Epithelial cell of prostate (primary cell): ENCODE measurements around the gene PPIL6.
A peak's percentile ranks its signal among the peaks of the same experiment; 100 is the strongest.
"Not testable (repeated sequence)": the region's sequence is repeated elsewhere in the genome, so short reads cannot be mapped to it uniquely, and the experiment has no call there.

Experiments used
- DNase-seq: peaks from one replicate; pipeline ENCODE4 v3.0.0-alpha.2; 2011; ENCODE audit warnings: low read depth, low spot score
- H3K27ac ChIP-seq: fragments of 450-650 bp; 2 replicates; pipeline ENCODE4 v1.5.1; 2017; ENCODE audit warnings: mild to moderate bottlenecking

The PPIL6 gene

GRCh38 chr6:109469591-109470189 lies 29.3 kb upstream of the PPIL6 start:
- DNase-seq = no peak
- no peak overlapping the region for H3K27ac ChIP-seq

DNA sequence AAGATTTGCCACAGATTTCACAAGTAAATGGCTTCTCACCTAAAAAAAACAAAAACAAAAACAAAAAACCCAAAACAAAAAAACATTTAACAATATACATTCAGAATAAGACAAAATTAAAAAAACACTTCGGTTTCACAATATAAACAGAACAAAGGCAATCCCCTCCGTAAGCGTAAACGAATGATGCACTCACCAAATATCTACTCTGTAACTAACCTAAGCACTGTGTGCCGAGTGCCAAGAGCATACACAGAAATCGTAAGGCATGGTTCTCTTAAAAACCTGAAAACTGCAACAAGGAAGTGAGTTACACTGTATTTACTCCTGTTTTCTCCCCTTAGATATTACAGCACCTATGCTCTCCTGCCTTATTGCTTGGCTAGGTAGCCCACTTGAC lies 27.3 kb upstream of the PPIL6 start:
- DNase-seq = no peak
- no peak overlapping the region for H3K27ac ChIP-seq

- H3K27ac ChIP-seq = no peak overlapping the region
- no peak for DNase-seq
Observed at GRCh38 chr6:109466212-109466923, 25.9 kb upstream of the PPIL6 start.

DNA sequence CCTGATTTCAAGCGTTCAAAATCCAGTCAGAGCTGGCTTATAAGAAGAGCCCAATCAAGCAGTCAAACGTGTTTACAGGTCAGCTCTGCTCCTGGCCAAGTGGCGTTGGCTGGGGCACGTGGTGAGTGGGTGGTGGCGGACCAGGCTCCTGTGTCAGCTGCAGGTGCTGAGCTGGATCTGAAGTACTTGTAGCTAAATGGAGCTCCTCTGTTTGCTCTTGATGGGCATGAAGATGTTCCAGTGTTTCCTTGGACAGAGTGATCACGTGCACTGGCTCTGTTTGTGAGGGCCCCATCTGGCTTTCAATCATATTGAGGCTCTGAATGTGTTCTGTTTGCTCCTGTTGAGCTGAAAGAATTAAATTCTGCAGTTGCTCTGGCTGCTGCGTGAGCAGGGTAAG lies 25.3 kb upstream of the PPIL6 start:
- no peak overlapping the region for H3K27ac ChIP-seq
- no peak for DNase-seq

DNA sequence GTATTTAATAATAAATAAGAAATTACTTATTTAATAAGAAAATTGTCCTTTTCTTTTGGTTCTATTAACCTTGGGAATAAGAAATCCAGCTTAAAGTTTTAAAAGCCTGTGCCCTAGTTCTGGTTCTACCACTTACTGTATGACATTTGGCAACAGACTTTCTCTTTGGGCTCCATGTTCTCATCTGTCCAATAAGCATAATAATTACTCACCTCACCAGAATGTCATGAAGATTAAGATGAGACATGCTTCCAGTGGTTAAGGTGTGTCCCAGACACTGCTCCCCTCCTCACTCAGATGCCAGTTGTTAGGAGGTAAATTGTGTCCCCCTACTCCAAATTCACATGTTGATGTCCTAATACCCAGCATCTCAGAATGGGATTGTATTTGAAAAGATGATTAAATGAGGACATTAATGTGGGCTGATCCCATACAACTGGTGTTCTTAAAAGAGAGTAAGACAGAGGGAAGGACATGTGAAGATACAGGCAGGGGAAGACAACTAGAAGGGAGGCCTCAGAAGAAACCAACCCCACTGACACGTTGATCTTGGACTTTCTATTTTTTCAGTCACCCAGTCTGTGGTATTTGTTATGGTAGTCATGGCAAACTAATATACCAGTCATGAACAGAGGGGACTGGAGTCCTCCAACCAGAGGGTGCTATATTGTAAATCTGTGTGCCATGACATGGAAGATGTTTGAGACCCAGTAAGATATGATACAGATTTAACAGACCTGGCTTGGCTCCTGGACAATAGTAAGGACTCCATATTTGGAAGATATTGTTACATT lies 21.5 kb upstream of the PPIL6 start:
- DNase-seq = peak; percentile 41
- peak overlapping the region; percentile 48 for H3K27ac ChIP-seq

DNA sequence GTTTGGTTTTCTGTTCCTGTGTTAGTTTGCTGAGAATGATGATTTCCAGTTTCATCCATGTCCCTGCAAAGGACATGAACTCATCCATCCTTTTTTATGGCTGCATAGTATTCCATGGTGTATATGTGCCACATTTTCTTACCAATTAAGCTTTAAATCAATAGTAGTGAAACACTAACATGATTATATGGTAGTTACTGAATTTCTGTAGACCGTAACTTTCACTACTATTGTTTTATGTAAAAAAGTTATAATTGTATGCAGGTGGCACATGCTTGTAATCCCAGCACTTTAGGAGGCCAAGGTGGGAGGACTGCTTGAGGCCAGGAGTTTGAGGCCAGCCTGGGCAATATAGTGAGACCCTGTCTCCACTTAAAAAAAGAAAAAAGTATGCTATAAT lies 20.8 kb upstream of the PPIL6 start:
- H3K27ac ChIP-seq = peak overlapping the region; percentile 48
- not testable (repeated sequence) for DNase-seq

DNA sequence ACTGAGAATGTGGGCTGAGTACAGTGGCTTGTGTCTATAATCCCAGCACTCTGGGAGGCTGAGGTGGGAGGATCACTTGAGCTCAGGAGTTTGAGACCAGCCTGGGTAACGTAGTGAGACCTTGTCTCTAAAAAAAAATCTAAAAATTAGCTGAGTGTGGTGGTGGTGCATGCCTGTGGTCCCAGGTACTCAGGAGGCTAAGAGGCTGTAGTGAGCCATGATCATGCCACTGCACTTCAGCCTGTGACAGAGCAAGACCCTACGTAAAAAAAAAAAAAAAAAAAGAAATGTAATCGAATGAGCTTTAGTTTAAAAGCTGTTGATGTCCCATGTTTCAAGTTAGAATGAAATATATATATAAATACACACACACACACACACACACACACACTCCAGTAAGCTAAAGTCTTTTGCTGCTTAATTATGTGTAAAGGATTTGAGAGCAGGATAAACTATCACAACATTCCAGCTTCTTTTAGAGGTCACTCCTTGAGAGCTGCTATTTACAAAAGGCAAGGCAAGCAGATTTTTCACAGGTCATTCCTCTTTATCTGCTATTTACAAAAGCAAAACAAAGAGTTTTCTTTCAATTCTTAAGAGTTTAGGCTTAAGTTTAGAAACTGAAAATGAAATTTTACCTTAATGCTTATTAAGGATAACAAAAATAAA lies 19.9 kb upstream of the PPIL6 start:
- H3K27ac ChIP-seq = no peak overlapping the region
- no peak for DNase-seq

- no peak overlapping the region for H3K27ac ChIP-seq
- DNase-seq = no peak
Observed at GRCh38 chr6:109458774-109459531, 18.5 kb upstream of the PPIL6 start.

DNA sequence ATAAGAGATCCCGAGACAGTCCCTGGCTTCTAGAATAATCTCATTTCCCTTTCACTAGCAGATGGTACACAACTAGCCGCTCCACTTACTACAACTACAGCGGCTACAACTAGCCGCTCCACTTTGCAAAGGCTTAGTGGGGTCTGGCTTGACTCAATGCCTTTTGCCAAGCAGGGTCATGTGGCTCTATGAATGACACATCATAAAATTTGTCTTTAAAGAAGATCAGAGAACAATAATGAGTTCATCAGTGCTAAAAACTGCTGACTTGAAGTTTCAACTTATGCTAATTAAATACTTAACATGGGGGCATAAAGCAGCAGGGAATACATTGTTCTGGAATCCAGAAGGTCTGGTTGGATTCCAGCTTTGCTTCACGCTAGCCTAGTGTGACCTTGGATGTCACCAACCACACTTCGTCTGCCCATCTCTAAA lies 17.2 kb upstream of the PPIL6 start:
- no peak overlapping the region for H3K27ac ChIP-seq
- DNase-seq = no peak

DNA sequence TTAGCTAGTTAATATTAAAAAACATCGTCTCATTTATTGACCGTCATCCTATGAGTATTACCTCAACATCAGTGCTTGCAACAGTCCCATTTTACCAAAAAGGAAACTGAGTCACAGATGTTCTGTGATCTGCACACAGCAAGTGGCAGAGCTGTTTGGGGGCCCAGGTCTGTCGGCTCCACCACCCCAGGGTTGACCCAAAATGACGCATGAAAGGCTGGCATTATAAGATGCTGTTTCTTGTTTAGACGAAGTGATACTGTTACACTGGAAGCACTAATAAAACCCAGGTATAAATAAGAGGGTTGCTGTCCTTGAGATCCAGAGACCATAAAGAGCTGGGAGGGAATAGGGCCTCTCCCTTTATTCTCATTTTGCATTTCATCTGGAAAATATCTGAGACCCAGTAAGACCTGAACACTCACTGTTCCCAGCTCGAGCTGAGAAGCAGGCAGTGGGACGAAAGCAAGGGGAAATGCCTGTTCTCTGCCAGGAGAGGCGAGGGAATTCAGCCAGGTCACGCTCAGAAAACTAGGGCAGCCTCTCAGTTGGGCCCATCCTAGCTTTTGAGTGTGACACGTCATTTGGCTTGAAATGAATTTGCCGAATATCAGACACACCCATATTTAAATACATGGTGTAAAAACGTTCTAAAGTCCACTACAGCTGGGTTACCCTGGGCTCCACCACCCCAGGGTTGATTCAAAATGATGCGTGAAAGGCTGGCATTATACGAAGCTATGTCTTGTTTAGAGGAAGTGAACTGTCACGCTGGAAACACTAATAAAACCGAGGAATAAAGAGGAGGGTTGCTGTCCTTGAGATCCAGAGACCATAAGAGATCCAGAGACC lies 16.5 kb upstream of the PPIL6 start:
- no peak for DNase-seq
- no peak overlapping the region for H3K27ac ChIP-seq

- peak overlapping the region; percentile 49 for H3K27ac ChIP-seq
- DNase-seq = no peak
Observed at GRCh38 chr6:109456111-109456583, 15.7 kb upstream of the PPIL6 start.

DNA sequence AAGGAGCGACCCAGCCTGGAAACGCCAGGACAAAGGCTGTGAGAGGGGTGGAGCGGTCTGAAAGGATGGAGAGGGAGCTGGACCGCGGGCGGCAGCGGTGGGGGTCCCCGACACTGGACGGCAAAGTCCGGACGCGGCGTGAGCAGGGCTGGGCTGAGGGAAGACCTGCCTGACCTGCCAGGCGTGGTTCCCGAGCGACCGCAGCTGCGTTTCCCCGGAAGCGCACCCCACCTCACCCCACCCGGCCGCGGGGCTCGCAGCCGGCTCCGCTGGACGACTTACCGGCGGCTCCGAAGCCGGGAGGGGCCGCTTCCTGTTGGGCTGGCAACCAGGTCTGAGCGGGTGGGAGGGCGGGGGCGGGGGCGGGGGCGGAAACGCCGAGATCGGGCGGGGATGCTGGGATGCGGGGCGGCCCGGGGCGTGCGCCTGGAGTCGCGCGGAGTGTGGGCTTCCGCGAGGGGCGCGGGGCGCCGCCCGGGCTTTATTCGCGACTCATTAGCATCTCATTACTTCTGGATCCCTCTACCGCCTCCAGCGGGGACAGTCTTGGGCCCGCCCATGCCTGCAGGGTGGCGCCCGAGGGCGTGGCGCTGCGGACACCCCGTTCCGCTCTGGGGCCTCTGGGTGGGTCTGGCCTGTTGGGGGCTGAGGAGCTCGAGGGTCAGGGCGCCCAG lies 15.1 kb upstream of the PPIL6 start, which contains the start of gene MICAL1:
MICAL1 (minus strand) TSS at position 336 of the 674 bp plus-strand sequence. CDS start 1,576 bp downstream, outside the sequence.
- no peak for DNase-seq
- H3K27ac ChIP-seq = peak within 1 kb of the TSS; percentile 49

GRCh38 chr6:109454496-109455436 lies 14.3 kb upstream of the PPIL6 start:
- H3K27ac ChIP-seq = peak overlapping the region; percentile 49
- DNase-seq = no peak

- DNase-seq = no peak
- no peak overlapping the region for H3K27ac ChIP-seq
Observed at GRCh38 chr6:109453594-109454495, 13.4 kb upstream of the PPIL6 start.

GRCh38 chr6:109453156-109453555 lies 12.7 kb upstream of the PPIL6 start:
- no peak overlapping the region for H3K27ac ChIP-seq
- DNase-seq = no peak

DNA sequence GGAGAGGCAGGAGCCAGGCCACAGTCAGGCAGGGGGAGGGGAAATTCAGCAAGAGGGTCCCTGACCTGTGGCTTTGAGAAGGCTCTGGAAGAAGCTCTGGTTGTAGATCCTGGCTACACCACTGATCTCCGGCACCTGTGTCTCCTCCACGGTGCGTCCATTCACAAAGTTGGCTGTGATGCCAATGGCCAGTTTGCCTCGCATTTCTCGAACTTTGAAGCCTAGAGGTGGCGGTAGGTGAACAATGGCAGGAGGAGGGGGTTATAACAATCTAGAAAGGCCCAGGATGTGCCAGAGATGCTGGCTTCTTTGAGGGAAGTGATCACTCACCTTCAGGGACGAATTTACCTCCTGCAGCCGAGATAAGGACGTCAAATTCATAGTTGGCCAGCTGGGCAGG lies 11.8 kb upstream of the PPIL6 start:
- H3K27ac ChIP-seq = no peak overlapping the region
- no peak for DNase-seq
